NCI-H526 (cell line): Measurements from ENCODE around the gene PTK6.

Source experiments
- DNase-seq, 2 experiments: peaks; one replicate each; lab custom pipeline; 2025; lab: John Stamatoyannopoulos, UW

Gene PTK6

DNA sequence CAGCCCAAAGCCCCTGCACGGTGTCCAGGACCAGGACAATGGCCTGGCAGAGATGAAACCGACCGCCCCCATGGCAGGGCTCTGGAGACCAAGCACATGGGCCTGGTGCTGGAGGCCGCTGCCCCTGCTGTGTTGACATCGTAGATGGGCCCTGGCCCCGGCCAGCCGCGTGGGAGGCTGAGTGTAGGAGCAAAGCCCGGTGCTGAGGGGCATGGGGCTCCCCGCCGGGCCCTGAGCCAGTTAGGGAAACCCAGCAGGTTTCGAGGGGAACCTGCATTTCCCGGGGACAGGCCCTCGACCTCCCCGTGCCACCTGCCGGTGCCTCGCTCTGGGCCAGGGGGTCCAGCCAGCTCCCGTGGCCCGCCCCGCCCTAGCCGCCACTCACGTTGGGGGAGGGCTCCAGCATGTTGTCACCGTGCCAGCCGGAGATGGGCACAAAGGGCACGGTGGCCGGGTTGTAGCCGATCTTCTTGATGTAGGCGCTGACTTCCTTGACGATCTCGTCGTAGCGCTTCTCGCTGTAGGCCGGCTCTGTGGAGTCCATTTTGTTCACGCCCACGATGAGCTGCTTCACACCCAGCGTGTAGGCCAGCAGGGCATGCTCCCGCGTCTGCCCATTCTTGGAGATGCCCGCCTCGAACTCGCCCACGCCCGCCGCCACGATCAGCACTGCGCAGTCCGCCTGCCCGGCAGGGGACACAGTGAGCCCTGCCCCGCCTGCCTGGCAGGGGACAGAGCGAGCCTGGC is 42.6 kb downstream of the PTK6 start:
- DNase-seq: no peak

DNA sequence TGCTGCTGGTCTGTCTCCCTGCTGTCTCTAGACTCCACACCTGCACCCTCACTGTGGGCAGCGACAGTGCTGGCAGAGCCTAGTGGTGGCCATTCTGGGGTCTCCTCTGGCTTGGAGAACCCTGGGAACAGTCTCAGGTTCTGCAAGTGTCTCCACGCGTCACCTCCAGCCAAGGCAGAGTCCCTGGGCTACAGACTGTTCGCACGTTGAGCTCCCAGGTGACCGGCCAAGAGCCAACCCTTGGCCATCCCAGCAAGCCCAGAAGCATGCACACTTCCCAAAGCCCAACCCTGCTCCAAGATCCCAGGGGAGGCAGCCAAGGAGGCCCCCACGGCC is 43.1 kb downstream of the PTK6 start:
- no peak for DNase-seq

DNA sequence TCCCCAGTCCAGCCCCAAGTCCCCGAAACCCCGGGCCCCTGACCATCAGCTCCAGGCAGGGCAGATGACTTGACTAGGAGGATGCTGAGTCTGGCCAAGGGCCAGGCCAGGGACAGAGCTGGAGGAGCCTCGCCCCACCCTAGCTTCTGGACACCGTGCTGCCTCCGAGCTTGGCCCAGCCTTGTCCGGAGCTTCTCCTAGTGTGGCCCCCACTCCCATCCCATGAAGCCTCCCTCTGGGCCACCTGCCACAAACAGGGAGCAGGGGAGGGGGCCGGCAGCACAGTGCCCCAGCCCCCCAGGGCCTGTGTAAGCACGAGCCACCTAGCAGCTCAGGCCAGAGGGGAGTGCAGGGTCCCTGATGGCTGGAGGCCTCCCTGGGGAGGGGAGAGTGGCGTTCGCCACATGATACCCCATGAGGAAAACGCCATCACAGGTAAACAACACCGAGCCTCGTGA is 43.6 kb downstream of the PTK6 start:
- DNase-seq: no peak

DNA sequence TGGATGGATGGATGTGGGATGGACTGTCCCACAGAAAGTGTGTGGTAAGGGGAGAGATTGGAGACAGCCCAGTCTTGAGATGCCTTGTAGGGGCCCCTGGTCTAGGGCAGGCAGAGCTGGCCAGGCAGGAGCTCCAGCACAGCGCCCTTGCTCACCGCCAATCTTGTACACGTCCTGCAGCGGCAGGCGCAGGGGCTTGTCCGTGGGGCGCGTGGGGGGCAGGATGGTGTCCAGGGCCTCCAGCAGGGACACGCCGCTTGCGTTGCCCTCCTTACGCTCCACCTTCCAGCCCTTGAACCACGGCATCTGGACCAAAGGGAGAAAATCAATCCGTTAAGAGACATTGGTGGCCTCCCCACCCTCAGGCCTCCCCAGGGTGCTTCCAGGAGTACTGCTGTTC is 44.2 kb downstream of the PTK6 start:
- no peak for DNase-seq

- no peak for DNase-seq
These were observed 44.7 kb downstream of the PTK6 start for GRCh38 chr20:63492518-63492917.

GRCh38 chr20:63491635-63492230 is 45.4 kb downstream of the PTK6 start:
- no peak for DNase-seq

GRCh38 chr20:63491078-63491477 is 46.1 kb downstream of the PTK6 start:
- no peak for DNase-seq

- DNase-seq: no peak
These were observed 46.8 kb downstream of the PTK6 start for GRCh38 chr20:63490416-63490815.

DNA sequence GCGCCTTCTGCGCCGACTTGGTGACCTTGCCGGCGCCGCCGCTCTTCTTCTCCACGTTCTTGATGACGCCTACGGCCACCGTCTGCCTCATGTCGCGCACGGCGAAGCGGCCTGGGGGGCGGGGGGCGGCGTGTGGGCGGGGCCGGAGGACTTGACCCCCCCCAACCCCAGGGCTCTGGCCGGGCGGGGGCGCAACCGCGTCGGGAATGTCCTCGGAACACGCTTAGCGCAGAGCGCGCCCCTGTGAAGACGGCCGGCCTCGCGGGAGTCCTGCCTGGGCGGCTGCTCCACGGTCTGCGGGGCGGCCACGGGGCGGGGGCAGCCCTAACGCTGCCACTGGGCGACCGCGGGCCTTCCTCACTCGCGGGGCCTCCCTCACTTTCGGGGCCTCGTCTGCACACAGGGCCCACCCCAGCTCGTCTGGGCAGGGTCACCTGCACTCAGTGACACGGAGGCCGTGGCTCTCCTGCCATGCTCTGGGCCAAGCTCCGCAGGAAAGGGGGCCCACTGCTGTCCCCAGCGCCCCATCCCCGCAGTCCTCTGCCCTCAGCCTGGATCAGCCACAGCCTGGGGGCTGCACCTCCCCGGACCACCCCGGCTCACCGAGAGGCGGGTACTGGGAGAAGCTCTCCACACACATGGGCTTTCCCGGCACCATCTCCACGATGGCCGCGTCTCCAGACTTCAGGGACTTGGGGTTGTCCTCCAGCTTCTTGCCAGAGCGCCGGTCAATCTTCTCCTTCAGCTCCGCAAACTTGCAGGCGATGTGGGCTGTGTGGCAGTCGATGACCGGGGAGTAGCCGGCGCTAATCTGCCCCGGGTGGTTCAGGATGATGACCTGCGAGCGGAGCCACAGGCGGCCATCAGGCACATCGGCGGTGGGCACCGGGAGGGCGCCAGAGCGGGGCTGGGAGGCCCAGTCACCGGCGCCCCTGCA is 48.6 kb downstream of the PTK6 start:
- DNase-seq: no peak

DNA sequence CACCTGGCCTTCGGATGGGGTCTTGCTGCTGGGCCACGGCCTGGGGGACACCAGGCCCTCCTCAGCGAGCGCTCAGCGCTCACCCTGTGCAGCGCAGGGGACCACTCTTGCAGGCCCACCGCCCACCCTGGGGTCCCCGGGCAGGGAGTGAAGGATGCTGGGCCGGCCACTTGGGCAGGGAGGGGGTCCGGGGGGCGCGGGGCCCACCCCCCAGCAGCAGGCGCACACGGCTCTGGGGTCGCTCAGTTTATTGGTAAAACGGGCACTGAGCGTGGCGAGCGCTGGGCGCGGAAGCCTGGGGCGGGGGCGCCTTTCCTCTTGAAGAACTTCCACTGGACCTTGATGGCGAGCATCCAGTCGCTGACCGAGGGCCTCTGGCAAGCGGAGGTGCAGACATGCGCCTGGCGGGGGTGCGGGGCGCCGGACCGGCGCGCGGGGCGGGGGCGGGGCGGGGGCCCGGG is 49.4 kb downstream of the PTK6 start:
- DNase-seq: no peak

GRCh38 chr20:63487116-63487764 is 49.9 kb downstream of the PTK6 start:
- DNase-seq: no peak

DNA sequence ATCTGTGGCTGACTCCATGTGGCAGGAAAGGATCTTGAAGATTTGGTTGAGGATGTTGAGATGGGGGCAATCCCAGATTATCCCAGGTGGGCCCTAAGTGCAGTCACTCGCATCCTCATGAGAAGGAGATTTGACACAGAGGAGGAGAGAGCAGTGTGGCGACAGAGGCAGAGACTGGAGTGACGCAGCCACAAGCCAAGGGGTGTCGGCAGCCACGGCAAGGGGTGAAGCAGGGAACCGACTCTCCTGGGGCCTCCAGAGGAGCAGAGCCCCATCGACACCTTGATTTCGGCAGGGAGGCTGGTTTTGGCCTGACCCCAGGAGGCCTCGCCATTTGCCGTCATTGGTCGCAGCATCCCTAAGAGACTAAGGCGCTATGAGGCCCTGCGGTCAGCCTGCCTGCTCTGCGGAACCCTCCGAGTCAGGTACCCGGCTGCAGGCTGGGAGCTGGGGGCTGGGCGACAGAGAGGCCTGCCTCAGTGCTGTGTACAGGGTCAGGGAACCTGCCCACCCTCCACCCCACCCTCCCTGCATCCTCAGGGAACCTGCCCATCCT is 50.8 kb downstream of the PTK6 start:
- no peak for DNase-seq

GRCh38 chr20:63484651-63485403 is 52.3 kb downstream of the PTK6 start:
- DNase-seq: no peak

DNA sequence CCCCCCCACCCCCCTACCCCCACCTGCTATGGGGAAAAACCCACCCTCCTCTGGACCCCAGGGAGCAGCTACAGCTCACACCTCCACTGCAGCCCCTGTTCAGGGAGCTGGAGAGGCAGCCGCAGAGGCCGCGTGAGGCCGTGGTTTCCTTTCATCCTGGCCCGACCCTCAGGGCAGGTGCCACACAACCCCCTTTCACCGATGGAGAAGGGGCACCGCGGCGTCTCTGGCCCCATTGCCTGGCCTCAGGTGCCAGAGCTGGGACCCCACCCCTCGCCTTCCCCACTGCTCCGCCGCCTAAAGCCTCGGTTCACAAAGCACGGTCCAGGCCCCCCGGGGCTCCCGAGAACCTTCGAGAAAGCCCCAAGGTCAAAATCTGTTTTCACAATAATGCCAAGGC is 52.9 kb downstream of the PTK6 start:
- DNase-seq: no peak

GRCh38 chr20:63483834-63484233 is 53.3 kb downstream of the PTK6 start:
- DNase-seq: no peak

DNA sequence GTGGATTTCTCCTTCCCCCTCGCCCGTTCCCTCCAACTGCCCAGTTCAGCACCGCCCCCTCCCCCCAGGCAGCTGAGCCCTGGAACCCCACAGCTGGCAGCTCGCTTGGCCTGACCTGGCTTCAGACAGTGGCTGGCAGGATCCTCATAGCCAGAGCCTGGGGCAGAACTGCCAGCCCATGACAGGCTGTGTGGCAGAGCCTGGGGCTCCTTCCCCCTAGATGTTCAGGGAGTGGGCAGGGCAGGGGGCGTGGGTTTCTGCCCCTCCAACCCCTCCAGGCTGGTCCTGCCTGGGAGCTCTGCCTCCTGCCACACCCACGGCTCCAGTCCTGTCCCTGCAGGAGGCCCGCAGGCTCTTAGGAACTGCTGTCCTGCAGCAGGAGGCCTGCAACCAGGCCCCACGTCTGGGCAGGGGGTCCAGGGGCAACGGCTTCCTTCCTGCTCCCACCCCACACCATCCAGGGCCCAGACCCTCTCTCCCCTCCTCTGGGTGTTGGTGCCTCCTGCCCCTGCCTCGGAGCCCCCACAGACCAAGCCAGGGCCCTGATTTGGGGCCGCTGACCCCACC is 55.1 kb downstream of the PTK6 start:
- DNase-seq: no peak

- no peak for DNase-seq
These were observed 55.7 kb downstream of the PTK6 start for GRCh38 chr20:63481503-63481902.

DNA sequence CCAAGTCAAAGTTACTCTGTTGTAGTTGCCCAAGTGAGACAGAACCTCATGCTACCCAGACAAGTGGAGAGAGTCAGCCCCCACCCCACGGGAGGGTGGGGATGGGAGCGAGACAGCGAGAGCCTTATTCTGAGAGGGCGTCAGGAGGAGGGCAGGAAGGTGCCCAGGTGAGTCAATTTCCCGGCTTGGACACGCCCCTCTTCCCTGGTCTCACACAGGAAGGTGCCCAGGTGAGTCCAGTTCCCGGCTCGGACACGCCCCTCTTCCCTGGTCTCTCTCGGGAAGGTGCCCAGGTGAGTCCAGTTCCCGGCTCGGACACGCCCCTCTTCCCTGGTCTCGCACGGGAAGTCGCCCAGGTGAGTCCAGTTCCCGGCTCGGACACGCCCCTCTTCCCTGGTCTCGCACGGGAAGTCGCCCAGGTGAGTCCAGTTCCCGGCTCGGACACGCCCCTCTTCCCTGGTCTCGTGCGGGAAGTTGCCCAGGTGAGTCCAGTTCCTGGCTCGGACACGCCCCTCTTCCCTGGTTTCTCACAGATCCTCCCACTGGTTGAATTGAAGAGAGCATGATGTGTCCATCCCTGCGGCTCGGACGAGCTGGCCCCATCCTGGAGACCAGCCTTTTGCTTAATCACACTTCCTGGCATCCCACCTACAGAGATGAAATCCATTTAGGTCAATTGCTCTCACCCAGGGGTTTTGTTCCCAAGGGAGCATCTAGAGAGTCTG is 57.3 kb downstream of the PTK6 start:
- peak in 1 of 2 experiments; percentile 58 for DNase-seq

GRCh38 chr20:63478346-63479302 is 58.6 kb downstream of the PTK6 start:
- DNase-seq: no peak
